ENCODE measurements around the gene EEFSEC.

DNA sequence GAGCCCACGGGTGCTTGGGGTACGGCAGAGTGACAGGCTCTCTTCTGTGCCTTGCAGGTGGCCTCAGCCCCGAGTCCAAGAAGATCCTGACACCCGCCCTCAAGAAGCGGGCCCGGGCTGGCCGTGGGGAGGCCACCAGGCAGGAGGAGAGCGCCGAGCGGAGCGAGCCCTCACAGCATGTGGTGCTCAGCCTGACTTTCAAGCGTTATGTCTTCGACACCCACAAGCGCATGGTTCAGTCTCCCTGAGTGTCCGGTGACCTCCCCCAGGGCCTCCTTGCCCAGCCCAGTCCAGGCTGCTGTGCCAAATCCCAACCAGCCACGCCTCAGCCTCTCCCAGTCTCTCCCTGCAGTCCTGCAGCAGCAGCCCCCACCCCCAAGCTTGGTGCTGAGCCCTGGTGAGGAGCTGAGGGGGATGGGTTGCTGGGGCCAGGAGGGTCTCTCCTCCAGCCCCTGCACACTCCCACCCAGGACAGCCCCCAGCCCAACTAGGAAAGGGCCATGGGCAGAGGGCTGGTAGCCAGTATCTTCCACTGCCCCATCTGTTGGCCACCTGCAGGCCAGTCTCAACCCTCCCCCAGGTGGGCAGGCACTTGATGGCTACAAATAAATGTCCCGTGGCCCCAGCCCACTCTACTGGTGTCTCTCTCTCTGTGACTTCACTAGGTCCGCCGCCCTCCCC lies 254.9 kb downstream of the EEFSEC start:
- TF ChIP-seq EZH2 (IDR thresholded peaks at IDR 0.05; ENCODE audit: low read length, unreplicated experiment) (no peak), EZH2phosphoT487 (IDR thresholded peaks at IDR 0.05; ENCODE audit: borderline replicate concordance, low read length) (no peak)
- TF ChIP-seq, protein P1, sequence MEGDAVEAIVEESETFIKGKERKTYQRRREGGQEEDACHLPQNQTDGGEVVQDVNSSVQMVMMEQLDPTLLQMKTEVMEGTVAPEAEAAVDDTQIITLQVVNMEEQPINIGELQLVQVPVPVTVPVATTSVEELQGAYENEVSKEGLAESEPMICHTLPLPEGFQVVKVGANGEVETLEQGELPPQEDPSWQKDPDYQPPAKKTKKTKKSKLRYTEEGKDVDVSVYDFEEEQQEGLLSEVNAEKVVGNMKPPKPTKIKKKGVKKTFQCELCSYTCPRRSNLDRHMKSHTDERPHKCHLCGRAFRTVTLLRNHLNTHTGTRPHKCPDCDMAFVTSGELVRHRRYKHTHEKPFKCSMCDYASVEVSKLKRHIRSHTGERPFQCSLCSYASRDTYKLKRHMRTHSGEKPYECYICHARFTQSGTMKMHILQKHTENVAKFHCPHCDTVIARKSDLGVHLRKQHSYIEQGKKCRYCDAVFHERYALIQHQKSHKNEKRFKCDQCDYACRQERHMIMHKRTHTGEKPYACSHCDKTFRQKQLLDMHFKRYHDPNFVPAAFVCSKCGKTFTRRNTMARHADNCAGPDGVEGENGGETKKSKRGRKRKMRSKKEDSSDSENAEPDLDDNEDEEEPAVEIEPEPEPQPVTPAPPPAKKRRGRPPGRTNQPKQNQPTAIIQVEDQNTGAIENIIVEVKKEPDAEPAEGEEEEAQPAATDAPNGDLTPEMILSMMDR (conservative IDR thresholded peaks at IDR 0.05; ENCODE audit: low read depth, low read length), result no peak

Data from PC-3 (cell line).